IPS DF 4.7 (cell line): ENCODE results near the gene PNPLA6.

Experiments
- DNase-seq: peaks from one replicate; pipeline ENCODE4 v3.0.0-alpha.2; 2013; ENCODE audit warnings: low spot score; ENCODE audit errors: extremely low read depth

The PNPLA6 gene

DNA sequence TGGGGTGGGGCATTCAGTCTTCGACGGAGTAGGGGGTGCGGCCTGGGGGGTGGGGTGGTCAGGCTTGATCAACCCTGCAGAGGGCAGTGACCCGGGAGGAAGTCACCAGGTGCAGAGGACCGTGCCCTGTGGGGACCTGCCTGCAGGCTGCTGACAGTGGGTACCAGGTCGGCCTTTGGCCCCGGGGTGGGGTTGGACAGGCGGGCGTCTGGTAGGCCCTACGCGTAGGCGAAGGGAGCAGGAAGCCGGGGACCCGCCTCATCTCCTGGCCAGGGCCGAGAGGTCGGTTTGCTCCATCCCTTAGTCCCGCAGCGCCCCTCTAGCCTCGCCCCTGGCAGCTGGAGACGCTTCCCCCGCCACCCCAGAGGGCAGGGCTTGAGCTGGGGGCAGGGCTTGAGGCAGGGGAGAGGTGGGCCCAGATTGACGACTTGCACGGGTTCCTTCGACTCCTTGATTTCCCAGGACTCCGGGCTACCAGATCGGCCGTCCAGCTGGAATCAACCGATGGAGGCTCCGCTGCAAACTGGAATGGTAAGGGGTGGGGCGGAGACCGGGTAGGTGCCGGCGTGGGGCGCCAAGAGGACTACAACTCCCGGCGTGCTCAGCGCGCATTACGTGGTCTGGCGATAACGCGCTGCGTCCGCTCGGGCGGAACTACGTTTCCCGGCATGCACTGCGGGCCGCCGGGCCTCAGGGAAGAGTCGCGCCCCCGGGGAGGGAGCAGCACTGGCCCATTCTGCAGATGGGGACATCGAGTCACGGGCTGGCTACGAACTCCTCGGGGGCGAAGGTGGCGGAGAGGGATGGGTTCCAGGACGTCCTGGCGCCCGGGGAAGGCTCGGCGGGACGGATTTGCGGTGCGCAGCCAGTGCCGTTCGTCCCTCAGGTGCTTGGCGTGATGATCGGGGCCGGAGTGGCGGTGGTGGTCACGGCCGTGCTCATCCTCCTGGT, at the start of gene PNPLA6:
Gene PNPLA6, plus strand, starts transcription at position 671 of the 951 bp plus-strand sequence. Its CDS starts 72 bp downstream, at position 743.
- no peak for DNase-seq

DNA sequence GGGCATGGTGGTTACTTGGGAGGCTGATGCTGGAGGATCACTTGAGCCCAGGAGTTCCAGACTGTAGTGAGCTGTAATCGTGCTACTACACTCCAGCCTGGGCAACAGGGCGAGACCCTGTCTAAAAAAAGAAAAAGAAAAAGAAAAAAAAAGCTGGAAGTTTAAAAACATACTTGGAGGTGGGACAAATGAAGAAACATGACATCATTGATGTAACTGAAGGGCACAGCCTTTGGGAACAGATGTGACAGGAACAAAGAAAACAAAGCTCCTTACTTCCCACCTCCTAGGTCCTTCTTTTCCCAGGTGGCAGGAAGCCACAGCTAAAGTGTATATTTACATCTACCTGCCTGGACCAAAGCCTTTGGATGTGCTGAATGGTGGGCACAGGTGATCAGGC, 48.6 kb upstream of the PNPLA6 start:
- no peak for DNase-seq

DNA sequence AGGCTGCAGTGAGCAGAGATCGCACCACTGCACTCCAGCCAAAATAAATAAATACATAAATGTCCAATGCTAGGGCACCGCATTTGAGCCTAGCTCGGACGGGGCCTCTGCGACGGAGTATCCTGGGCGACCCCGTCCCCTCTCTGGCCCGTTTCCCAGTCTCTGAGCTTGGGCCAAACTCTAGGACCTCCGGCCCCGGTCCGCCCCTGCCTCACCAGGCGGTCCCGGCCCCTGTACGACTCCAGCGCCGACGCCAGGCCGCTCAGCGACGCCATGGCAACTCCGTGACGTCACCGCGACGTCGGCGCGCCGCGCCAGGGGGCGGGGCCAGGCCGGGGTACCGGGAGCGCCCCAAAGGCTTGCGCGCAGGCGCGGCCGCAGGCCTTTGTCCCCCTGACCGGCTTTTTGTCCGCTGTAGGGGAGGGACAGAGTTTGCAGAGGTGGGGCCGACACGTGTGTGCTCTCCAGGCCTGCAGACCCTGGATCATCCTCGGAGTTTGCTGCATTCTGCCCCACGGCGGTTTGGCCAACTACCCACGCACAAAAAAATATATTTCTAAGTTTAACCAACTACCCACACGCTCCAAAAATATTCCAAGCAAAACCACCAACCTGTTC, 46.7 kb upstream of the PNPLA6 start, which contains the start of gene PEX11G:
Gene PEX11G, minus strand, starts transcription at position 300 of the 618 bp plus-strand sequence. Its CDS starts 25 bp downstream, at position 275.
- DNase-seq = peak; percentile 66

DNA sequence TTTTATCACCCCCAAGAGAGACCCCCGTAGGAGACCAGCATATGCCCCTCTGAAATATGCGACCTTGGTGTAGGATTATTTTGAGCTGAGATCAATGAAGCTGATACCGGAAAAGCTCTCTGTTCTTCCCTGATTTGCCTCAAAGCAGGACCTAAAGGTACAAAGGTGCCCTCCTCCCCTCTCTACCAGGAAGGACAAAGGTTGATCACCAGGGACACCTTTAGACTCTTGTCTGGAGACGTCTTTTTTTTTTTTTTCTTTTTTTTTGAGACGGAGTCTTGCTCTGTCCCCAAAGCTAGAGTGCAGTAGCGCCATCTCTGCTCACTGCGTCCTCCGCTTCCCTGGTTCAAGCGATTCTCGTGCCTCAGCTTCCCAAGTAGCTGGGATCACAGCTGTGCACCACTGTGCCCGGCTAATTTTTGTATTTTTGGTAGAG, 45.9 kb upstream of the PNPLA6 start:
- DNase-seq = no peak

DNA sequence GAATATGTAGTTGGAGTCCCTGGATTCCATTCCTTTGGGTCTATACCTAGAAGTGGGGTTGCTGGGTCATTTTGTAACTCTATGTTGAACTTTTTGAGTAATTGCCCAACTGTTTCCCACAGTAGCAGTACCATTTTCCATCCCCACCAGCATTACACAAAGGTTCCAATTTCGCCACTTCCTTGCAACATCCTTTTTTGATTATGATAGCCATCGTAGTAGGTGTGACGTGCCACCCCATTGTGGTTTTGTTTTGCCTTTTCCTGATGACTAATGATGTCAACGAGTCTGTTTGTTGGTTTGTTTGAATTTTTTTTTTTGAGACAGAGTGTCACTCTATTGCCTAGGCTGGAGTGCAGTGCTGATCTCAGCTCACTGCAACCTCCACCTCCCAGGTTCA, 43.4 kb upstream of the PNPLA6 start:
- no peak for DNase-seq

DNA sequence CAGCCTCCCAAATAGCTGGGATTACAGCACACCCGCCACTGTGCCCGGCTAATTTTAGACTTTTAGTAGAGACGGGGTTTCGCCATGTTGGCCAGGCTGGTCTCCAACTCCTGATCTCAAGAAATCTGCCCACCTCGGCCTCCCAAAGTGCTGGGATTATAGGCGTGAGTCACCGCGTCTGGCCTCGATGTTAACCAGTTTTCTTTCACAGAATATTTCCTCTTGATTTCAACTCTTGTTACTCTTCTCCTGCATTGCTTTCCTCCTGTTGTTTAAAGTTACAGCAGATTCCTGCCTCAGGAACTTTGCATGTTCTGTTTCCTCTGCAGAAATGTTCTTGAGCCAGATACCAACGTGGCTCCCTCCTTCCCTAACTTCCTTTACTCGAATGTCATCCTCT, 43.0 kb upstream of the PNPLA6 start:
- no peak for DNase-seq

DNA sequence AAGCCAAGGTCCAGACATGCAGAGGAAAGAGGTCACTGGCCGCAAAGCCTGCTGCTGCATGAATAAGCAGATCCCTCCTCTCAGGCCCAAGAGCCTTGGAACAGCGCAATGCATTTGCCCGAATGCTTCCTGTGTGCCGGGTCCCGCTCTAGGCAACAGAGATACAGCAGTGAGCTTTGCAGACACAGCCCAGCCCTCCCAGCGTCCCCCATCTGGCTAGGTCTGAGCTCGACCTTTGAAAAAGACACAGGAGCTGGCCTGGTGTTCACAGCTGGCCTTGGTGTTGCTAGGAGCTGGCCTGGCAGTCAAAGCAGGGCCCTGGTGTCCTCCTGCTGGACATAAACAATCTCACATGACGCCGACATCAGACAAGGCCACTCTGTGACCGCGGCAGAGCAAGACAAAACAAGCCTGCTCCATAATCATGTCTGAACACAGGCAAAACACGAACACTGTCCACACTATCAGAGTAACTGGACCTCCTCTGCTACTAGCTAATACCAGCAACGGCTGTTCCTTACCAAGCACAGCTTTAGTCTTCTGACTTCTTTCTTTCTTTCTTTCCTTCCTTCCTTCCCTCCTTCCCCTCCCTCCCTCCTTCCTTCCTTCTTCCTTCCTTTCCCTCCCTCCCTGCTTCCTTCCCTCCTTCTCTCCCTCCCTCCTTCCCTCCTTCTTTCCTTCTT, 41.0 kb upstream of the PNPLA6 start:
- DNase-seq = no peak

DNA sequence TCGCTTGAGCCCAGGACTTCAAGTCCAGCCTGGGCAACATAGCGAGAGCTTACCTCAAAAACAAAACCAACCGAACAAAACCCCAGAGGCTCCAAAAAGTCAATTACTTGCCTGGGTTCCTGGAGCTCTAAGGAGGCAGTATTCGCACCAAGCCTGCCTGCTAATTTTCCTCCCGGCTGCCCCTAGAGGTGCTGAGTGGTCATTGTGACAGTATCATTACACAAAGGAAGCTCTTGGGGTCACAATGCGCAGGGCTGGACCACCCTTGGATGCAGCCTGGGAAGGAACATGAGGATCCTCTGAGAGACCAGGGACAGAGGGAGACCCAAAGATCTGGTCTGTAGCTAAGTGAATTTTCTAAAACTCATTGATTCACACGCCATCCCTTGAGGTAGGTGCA, 38.2 kb upstream of the PNPLA6 start:
- DNase-seq = no peak

DNA sequence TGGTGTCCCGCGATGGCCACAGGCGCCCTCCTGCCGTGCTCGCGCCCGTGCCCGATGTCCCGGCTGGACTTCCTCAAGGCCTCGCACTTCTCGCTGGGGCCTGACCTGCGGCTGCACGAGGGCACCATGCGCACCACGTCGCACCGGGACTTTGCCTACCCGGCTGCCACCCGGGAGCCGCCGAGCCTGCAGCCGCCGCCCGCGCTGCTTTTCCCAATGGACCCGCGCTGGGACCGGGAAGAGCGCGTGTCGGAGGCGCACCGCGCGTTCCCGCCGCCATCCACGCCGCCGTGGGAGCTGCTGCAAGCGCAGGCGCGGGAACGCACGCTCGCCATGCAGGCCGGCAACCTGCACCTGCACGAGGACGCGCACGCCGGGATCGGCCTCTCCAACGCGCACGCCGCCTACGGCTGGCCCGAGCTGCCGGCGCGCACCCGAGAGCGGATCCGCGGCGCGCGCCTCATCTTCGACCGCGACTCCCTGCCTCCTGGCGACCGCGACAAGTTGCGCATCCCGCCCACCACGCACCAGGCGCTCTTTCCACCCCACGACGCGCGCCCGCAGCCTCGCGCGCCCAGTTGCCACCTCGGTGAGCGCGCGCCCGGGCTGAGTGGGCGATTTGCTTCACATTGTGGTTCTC, 34.6 kb upstream of the PNPLA6 start:
- DNase-seq = no peak

DNA sequence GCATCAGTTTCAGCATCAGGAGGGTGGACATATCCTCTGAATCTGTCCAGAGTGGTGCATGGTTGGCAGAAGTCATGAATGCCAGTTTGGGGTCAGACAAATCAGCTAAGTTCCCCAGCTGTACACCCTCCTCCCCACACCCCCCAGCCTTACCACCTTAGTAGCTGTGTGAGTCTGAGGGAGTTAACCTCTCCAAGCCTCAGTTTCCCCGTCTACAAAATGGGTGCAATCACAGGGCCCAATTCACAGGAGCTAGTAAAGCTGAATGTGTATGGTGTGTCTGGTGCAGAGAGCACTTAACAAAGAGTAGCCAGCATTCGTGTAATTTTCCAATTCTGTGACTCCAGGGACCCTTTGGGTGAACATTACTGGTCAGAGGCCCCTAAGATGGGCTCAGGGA, 33.0 kb upstream of the PNPLA6 start:
- no peak for DNase-seq

DNA sequence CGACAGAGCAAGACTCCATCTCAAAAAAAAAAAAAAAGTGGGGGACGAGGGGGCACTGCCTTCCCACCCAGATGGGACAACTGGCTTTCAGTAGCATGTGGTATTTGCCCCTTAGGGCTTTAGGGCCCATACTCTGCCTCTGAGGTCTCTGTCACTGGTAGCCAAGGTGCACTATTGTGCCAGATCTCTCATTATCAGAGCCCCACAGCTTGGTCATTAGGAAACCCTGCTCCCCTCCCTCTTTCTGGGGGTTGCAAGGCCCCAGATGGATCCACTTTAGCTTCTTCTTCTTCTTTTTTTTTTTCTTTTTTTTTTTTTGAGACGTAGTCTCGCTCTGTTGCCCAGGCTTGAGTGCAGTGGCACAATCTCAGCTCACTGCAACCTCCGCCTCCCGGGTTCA, 30.8 kb upstream of the PNPLA6 start:
- no peak for DNase-seq

DNA sequence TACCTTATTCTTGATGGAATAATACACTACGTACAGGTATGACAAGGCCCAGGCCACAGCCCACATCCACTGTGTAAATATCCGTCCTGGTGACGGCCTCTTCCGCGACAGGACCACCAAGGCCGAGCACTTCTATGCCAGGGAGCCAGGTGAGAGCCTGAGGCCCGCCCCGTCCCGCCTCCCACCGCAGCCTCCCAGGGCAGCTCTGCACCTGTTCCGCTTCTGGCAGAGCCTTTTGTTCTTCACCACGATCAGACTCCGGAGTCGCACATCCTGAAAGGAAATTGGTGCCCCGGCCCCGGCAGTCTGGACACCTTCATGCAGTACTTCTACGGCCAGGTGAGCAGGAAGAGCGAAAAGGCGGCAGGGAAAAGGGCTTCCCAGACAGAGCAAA, 30.2 kb upstream of the PNPLA6 start:
- no peak for DNase-seq

DNA sequence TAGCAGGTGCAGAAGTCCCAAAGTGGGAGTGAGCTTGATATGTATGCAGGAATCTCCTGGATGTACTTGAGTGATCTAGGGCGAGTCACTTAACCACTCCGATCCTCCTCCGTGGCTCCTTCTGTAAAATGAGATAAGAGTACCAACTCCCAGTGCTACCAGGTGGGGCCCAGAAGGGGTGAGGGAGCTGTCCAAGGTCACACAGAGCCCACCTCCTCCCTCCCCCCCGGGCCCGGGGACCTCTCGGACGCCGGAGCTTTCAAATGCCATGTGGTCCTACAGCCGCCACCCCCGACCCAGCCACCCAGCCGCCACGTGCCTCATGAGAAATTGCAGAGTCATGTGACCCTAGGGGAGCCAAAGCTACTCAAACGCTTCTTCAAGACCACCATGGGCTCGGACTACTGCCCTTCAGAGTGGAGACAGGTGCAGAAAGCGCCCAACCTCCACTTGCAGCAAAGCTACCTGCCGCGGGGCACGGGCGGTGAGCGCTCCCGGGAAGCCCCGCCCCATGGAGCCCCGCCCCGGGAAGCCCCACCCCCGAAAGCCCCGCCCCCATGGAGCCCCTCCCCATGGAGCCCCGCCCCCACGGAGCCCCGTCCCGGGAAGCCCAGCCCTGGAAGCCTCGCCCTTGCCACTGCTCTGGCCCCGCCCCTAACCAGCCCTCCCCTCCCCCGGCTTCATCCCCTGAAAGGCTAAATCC, 29.7 kb upstream of the PNPLA6 start:
- DNase-seq = no peak

DNA sequence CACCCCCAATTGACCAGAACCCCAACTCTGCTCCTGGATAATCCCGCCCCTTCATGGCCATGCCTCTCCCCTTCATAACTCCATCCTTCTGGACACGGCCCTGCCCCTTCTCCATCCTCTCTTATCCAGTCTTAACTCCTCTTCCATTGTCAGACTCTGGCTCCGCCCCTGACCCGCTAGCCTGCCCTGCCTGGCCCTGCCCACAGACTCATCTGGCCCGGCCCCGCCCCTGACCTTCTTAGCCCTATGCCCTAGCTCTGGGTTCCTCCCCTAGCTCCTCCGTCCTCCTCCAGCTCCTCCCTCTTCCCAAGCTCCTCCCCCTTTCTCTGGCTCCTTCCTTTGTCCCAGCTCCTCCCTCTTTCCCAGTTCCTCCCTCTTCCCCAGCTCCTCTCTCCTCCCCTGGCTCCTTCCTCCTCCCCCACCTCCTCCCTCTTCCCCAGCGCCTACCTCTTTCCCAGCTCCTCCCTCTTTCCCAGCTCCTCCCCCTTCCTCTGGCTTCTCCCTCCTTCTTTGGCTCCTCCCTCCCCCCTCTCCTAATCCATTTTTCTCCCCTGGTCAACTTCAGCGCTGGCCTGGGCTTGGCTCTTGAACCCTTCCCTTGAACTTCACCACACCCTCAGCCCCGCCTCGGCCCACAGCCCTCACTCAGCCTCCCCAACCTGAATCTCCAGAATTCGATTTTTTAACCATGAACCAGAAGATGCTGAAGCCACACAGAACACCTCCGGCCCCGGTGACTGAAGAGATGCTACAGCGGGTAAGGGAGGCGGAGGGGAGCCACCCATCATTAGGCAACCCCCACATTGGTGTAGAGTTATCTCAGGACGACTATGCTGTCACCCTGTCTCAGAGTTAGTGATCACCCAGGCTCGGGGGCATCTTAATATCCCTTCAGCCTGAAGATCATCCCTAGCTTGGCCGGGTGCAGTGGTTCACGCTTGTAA, 28.9 kb upstream of the PNPLA6 start:
- no peak for DNase-seq

DNA sequence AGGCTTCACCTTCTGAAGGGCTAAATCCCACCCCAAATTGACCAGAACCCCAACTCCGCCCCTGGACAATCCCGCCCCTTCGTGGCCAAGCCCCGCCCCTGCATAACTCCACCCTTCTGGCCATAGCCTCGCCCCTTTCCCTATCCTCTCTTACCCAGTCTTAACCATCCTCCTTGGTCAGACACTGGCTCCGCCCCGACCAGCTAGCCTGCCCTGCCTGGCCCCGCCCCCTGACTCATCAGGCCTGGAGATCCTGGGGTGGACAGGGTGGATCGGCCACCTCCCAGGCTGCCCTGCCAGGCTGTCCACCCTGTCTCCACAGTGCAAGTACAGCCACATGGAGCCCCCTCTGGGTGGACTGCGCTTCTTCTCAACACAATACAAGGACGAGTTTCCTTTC, 27.6 kb upstream of the PNPLA6 start:
- no peak for DNase-seq

DNA sequence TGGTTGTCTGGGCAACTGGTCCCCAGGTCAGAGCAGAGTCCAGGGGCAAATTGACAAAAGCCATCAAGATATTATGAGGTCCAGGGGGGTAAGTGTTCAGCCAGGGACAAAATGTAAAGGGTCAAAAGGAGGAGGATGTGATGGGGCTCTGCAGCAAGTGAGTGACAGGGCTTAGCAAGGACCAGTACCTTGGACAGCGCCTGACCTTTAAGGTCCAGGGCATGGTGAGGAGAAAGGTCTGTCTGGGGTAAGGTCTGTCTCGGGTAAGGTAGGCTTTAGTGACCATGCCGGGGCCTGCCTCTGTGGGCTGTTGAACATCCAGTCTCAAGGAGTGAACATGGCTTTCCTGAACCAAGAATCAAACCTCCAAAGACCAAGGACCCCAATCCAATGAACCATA, 25.9 kb upstream of the PNPLA6 start:
- no peak for DNase-seq

DNA sequence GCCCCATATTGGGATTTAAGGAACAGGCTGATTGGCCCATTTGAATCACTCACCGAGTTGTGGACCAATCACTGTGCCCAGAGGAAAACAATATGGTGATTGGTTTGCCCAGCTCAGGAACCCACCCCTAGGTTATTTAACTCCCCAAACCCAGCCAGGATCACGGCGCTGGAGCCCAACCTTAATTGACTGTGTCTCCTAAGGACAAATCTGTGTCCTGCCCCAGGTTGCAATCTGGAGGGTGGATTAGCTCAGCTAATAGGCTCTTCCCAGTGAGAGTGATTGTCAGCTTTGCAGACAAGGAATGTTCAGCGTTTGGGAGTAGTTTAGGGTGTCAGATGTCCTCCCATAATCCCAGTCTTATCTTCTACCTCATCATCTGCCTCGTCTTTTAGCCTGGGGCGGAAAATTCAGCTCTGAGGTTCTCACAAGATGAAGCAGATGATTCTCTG, 23.1 kb upstream of the PNPLA6 start:
- DNase-seq = no peak

DNA sequence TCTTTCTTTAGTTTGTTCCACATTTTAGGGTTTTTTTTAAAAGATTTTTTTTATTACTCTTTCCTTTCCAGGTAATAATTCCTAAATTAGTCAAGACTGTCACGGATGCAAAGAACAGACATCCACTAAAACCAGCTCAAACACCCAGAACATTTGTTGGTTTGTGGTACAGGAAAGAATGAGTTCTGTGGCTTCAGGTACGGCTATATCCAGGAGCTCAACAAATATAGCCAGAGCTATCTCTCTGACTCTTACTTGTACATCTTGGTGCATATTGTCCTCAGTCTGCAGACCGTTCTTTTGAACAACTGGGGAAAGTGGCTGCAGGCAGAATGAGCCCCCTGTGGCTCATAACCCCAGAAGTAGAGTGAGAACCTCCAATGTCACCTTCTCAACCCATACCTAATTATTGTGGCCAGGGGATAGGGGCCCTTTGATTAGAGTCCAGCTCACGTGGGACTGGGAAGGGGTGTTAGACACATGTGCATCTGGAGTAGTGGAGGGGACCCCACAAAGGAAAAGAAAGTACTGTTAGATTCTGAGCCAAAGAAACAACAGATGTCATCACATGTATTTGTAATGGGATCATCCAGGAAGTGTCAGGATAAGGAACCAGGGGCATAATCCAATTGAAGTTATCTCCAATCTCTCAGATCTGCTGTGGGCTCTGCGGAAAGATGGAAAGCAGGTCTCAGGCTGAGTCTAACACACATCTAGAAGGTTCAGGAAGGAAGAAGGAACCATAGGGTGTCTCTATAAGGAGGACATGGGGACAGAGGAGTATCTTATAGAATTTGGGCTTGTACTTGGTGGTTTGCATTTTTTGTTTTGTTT, 21.5 kb upstream of the PNPLA6 start:
- DNase-seq = no peak

DNA sequence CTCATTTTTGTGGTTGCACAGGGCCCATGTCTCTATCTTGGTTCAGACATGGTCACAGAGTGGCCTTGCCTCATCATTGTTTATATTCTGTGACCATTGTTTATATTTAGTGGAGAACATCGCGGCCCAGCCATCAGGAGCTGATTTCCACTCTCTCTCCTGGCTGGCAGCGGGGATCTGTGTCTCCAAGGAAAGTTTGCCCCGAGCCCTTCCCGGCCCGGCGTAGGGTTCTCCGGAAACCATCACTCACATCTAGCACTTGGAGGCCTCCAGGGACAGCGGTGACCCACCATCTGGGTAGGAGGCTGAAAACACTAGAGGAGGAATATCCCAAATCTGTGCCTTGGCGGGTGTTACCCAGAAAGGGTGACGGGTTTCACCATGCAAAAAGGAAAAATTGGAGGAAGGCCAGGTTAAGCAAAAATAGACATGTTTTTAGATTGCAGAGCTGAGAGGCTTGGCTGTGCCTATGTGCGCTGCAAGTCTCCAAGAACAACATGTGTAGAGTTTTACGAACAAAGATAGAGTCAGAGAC, 20.3 kb upstream of the PNPLA6 start:
- no peak for DNase-seq
